Endodermal cell (in vitro differentiated cells): Measurements from ENCODE around the gene HOXA9. TPM values are rescaled to one million over a fixed set of nuclear protein-coding genes. Genes with fewer than 3 reads are reported as not detected.
A peak's percentile ranks its signal among the peaks of the same experiment; 100 is the strongest.

Experiments used
- DNase-seq: peaks from one replicate; pipeline ENCODE4 v3.0.0-alpha.2; 2017
- H3K27ac ChIP-seq: 2 replicates; pipeline ENCODE4 v1.5.1; 2013; ENCODE audit warnings: mild to moderate bottlenecking, low read depth, low read length, moderate library complexity
- H3K27me3 ChIP-seq: 2 replicates; pipeline ENCODE4 v1.6.1; 2013; ENCODE audit warnings: mild to moderate bottlenecking, low read length, moderate library complexity; ENCODE audit not compliant: insufficient read depth, control insufficient read depth, poor library complexity, severe bottlenecking
- H3K36me3 ChIP-seq: 2 replicates; pipeline ENCODE4 v1.7.0; 2013; ENCODE audit warnings: mild to moderate bottlenecking, low read length, moderate library complexity; ENCODE audit not compliant: control insufficient read depth, insufficient read depth
- H3K4me1 ChIP-seq: one replicate; pipeline ENCODE4 v1.7.0; 2013; ENCODE audit warnings: low read length; ENCODE audit not compliant: control insufficient read depth, insufficient read depth
- H3K4me3 ChIP-seq: 2 replicates; pipeline ENCODE4 v1.5.1; 2013; ENCODE audit warnings: mild to moderate bottlenecking, low read length, moderate library complexity
- H3K9ac ChIP-seq: 2 replicates; pipeline ENCODE4 v1.6.1; 2013; ENCODE audit warnings: mild to moderate bottlenecking, low read length, moderate library complexity; ENCODE audit not compliant: poor library complexity, severe bottlenecking; ENCODE audit errors: extremely low read depth
- H3K9me3 ChIP-seq: 2 replicates; pipeline ENCODE4 v1.6.1; 2013; ENCODE audit warnings: mild to moderate bottlenecking, low read length, moderate library complexity; ENCODE audit not compliant: control insufficient read depth
- H3K27ac Mint-ChIP-seq: 2 replicates; pipeline ENCODE4 v1.8.0; 2020; ENCODE audit warnings: mixed read lengths
- H3K27me3 Mint-ChIP-seq: 2 replicates; pipeline ENCODE4 v1.8.0; 2021; ENCODE audit warnings: mild to moderate bottlenecking, mixed read lengths; ENCODE audit not compliant: insufficient read depth
- H3K36me3 Mint-ChIP-seq: 2 replicates; pipeline ENCODE4 v1.8.0; 2020; ENCODE audit warnings: low read depth, mixed read lengths
- H3K4me1 Mint-ChIP-seq: 2 replicates; pipeline ENCODE4 v1.8.0; 2020; ENCODE audit warnings: mixed read lengths
- H3K4me3 Mint-ChIP-seq: 2 replicates; pipeline ENCODE4 v1.8.0; 2020; ENCODE audit warnings: mild to moderate bottlenecking, moderate library complexity, mixed read lengths
- H3K9me3 Mint-ChIP-seq: 2 replicates; pipeline ENCODE4 v1.8.0; 2020; ENCODE audit warnings: mild to moderate bottlenecking, mixed read lengths
- CTCF ChIP-seq: fragments of 200-600 bp; sonication (generic); conservative IDR thresholded peaks from 2 replicates; pipeline ENCODE4 v1.5.0; 2021; ENCODE audit warnings: antibody characterized with exemption, mild to moderate bottlenecking
- WGBS, 2 experiments: methylation state at CpG; one replicate each; pipeline versions ENCODE4 v1.1.5 to v1.1.7; 2013; ENCODE audit warnings: missing lambda C conversion rate in 2 of 2, mixed read lengths in 1 of 2; ENCODE audit not compliant: insufficient coverage in 1 of 2, insufficient read length in 1 of 2; 5-methylcytosine and 5-hydroxymethylcytosine counted together
- total RNA-seq, 2 donors: library from RNA; stranded (reverse); fragmentation: NEBNext Ultra II Directional in 1 of 2; extraction: Animal tissue kit (Norgen Biotek cat#: 25700) in 1 of 2; gene quantifications; 2 replicates in 1 of 2; 3 replicates in 1 of 2; pipeline ENCODE4 v1.2.1, GENCODE V29; 2021

HOXA9 gene
- total RNA-seq, 2 donors from 2014 or later = not detected

- 17 to 22% methylated on average over 31 to 32 of the region's 32 CpGs for WGBS, 2 experiments
- no peaks in the 10 kb centered on the region for H3K9me3 ChIP-seq
- H3K27ac Mint-ChIP-seq = no peak overlapping the region
- H3K4me1 Mint-ChIP-seq = peaks cover 7% of the 10 kb centered on the region
- H3K4me3 Mint-ChIP-seq = no peak overlapping the region
- H3K9me3 Mint-ChIP-seq = no peaks in the 10 kb centered on the region
- no peak overlapping the region for H3K9ac ChIP-seq
- no peak overlapping the region for H3K27ac ChIP-seq
- peak; percentile 85 for TF ChIP-seq CTCF
- peak; percentile 90 for DNase-seq
- H3K27me3 ChIP-seq = peaks cover 100% of the 10 kb centered on the region
- H3K27me3 Mint-ChIP-seq = peaks cover 100% of the 10 kb centered on the region
- no peaks in the 10 kb centered on the region for H3K4me1 ChIP-seq
- no peaks in the 10 kb centered on the region for H3K36me3 Mint-ChIP-seq
- no peak overlapping the region for H3K4me3 ChIP-seq
- no peaks in the 10 kb centered on the region for H3K36me3 ChIP-seq
Measured at GRCh38 chr7:27210441-27211083, 45.2 kb upstream of the HOXA9 start.

GRCh38 chr7:27209933-27210440 is 44.6 kb upstream of the HOXA9 start:
- no peaks in the 10 kb centered on the region for H3K36me3 ChIP-seq
- no peak overlapping the region for H3K9ac ChIP-seq
- TF ChIP-seq CTCF = no peak
- H3K27me3 ChIP-seq = peaks cover 100% of the 10 kb centered on the region
- peaks cover 100% of the 10 kb centered on the region for H3K27me3 Mint-ChIP-seq
- no peak overlapping the region for H3K4me3 Mint-ChIP-seq
- no peak overlapping the region for H3K27ac ChIP-seq
- peaks cover 2% of the 10 kb centered on the region for H3K4me1 ChIP-seq
- no peaks in the 10 kb centered on the region for H3K9me3 ChIP-seq
- no peaks in the 10 kb centered on the region for H3K36me3 Mint-ChIP-seq
- no peaks in the 10 kb centered on the region for H3K9me3 Mint-ChIP-seq
- no peak overlapping the region for H3K4me3 ChIP-seq
- WGBS, 2 experiments = 49 to 57% methylated on average over 7 to 11 of the region's 11 CpGs
- H3K4me1 Mint-ChIP-seq = peaks cover 10% of the 10 kb centered on the region
- H3K27ac Mint-ChIP-seq = no peak overlapping the region
- DNase-seq = no peak

GRCh38 chr7:27208998-27209397 is 43.7 kb upstream of the HOXA9 start:
- peaks cover 14% of the 10 kb centered on the region for H3K4me1 Mint-ChIP-seq
- 69 to 71% methylated on average over 2 to 4 of the region's 4 CpGs for WGBS, 2 experiments
- H3K9me3 Mint-ChIP-seq = no peaks in the 10 kb centered on the region
- DNase-seq = no peak
- Histone ChIP-seq H3K9ac (no peak overlapping the region), H3K4me3 (no peak overlapping the region), H3K27ac (no peak overlapping the region), H3K36me3 (no peaks in the 10 kb centered on the region), H3K9me3 (no peaks in the 10 kb centered on the region), H3K4me1 (peaks cover 4% of the 10 kb centered on the region), H3K27me3 (peaks cover 100% of the 10 kb centered on the region)
- H3K27me3 Mint-ChIP-seq = peaks cover 100% of the 10 kb centered on the region
- no peak overlapping the region for H3K27ac Mint-ChIP-seq
- no peak for TF ChIP-seq CTCF
- H3K4me3 Mint-ChIP-seq = no peak overlapping the region
- no peaks in the 10 kb centered on the region for H3K36me3 Mint-ChIP-seq
